Stimulated activated naive CD8-positive, alpha-beta T cell treated with anti-CD3 and anti-CD28 coated beads, Interleukin-15, amount 100 ng/mL, for 72 hours (primary cell): Measurements from ENCODE around the gene IGHMBP2.

Source experiments
- ATAC-seq: fragments of 150-1000 bp; cut with Tn5 transposase; 2 replicates; pipeline ENCODE4 v1.10.0; 2021; ENCODE audit warnings: mild to moderate bottlenecking, moderate library complexity
- DNase-seq, 2 donors: peaks; one replicate each; pipeline ENCODE4 v3.0.0; 2021 to 2022
- H3K27ac Mint-ChIP-seq, 2 donors: one replicate each; pipeline ENCODE4 v1.8.0; 2022; ENCODE audit warnings: mild to moderate bottlenecking in 2 of 2, mixed read lengths in 2 of 2, moderate library complexity in 2 of 2
- H3K27me3 Mint-ChIP-seq: one replicate; pipeline ENCODE4 v1.8.0; 2022; ENCODE audit warnings: mixed read lengths
- H3K4me1 Mint-ChIP-seq: one replicate; pipeline ENCODE4 v1.8.0; 2022; ENCODE audit warnings: mild to moderate bottlenecking, mixed read lengths
- H3K4me3 Mint-ChIP-seq, 2 donors: one replicate each; pipeline ENCODE4 v1.8.0; 2022; ENCODE audit warnings: mild to moderate bottlenecking in 2 of 2, mixed read lengths in 2 of 2, moderate library complexity in 1 of 2
- H3K9me3 Mint-ChIP-seq, 2 donors: one replicate each; pipeline ENCODE4 v1.8.0; 2022; ENCODE audit warnings: mixed read lengths in 2 of 2

Gene IGHMBP2

GRCh38 chr11:68938816-68939582, 35.3 kb downstream of the IGHMBP2 start:
- Mint-ChIP-seq H3K4me1 (no peaks in the 10 kb centered on the region), H3K27me3 (no peaks in the 10 kb centered on the region), H3K9me3 (no peaks in the 10 kb centered on the region), H3K4me3 (no peak overlapping the region), H3K27ac (peak overlapping the region; percentile 45 to 70)
- ATAC-seq (no peak), DNase-seq (no peak)

GRCh38 chr11:68939583-68940555, 36.2 kb downstream of the IGHMBP2 start:
- Mint-ChIP-seq H3K4me3 (no peak overlapping the region), H3K27me3 (no peaks in the 10 kb centered on the region), H3K27ac (no peak overlapping the region), H3K9me3 (no peaks in the 10 kb centered on the region), H3K4me1 (no peaks in the 10 kb centered on the region)
- DNase-seq (no peak), ATAC-seq (no peak)

- Mint-ChIP-seq H3K4me1 (no peaks in the 10 kb centered on the region), H3K4me3 (no peak overlapping the region), H3K27me3 (no peaks in the 10 kb centered on the region), H3K27ac (no peak overlapping the region), H3K9me3 (no peaks in the 10 kb centered on the region)
- ATAC-seq (no peak), DNase-seq (no peak)
Measured at GRCh38 chr11:68940651-68941323, 37.1 kb downstream of the IGHMBP2 start.

GRCh38 chr11:68941324-68942094, 37.8 kb downstream of the IGHMBP2 start:
- DNase-seq (no peak), ATAC-seq (no peak)
- Mint-ChIP-seq H3K9me3 (no peaks in the 10 kb centered on the region), H3K4me3 (no peak overlapping the region), H3K4me1 (no peaks in the 10 kb centered on the region), H3K27ac (no peak overlapping the region), H3K27me3 (no peaks in the 10 kb centered on the region)

GRCh38 chr11:68942095-68942620, 38.5 kb downstream of the IGHMBP2 start:
- H3K27ac Mint-ChIP-seq: no peak overlapping the region
- H3K4me3 Mint-ChIP-seq: no peak overlapping the region
- ATAC-seq (no peak), DNase-seq (no peak)
- no peaks in the 10 kb centered on the region for H3K4me1 Mint-ChIP-seq
- no peaks in the 10 kb centered on the region for H3K27me3 Mint-ChIP-seq
- H3K9me3 Mint-ChIP-seq: no peaks in the 10 kb centered on the region

GRCh38 chr11:68942751-68943271, 39.1 kb downstream of the IGHMBP2 start:
- Mint-ChIP-seq H3K27ac (peak overlapping the region in 1 of 2 donors; percentile 46), H3K4me3 (no peak overlapping the region), H3K9me3 (no peaks in the 10 kb centered on the region), H3K4me1 (no peaks in the 10 kb centered on the region), H3K27me3 (no peaks in the 10 kb centered on the region)
- no peak for DNase-seq
- peak; percentile 35 for ATAC-seq

GRCh38 chr11:68946416-68947090, 42.9 kb downstream of the IGHMBP2 start:
- Mint-ChIP-seq H3K9me3 (no peaks in the 10 kb centered on the region), H3K4me1 (no peaks in the 10 kb centered on the region), H3K27me3 (no peaks in the 10 kb centered on the region), H3K27ac (peak overlapping the region in 1 of 2 donors; percentile 56), H3K4me3 (no peak overlapping the region)
- ATAC-seq (no peak), DNase-seq (no peak)

GRCh38 chr11:68947151-68947550, 43.5 kb downstream of the IGHMBP2 start:
- no peaks in the 10 kb centered on the region for H3K4me1 Mint-ChIP-seq
- H3K27me3 Mint-ChIP-seq: no peaks in the 10 kb centered on the region
- DNase-seq (no peak), ATAC-seq (no peak)
- H3K27ac Mint-ChIP-seq: no peak overlapping the region
- no peaks in the 10 kb centered on the region for H3K9me3 Mint-ChIP-seq
- no peak overlapping the region for H3K4me3 Mint-ChIP-seq

GRCh38 chr11:68948496-68948895, 44.8 kb downstream of the IGHMBP2 start:
- H3K9me3 Mint-ChIP-seq: no peaks in the 10 kb centered on the region
- no peak overlapping the region for H3K4me3 Mint-ChIP-seq
- H3K27ac Mint-ChIP-seq: no peak overlapping the region
- ATAC-seq (no peak), DNase-seq (no peak)
- no peaks in the 10 kb centered on the region for H3K4me1 Mint-ChIP-seq
- no peaks in the 10 kb centered on the region for H3K27me3 Mint-ChIP-seq

- Mint-ChIP-seq H3K4me3 (no peak overlapping the region), H3K27ac (no peak overlapping the region), H3K27me3 (no peaks in the 10 kb centered on the region), H3K9me3 (no peaks in the 10 kb centered on the region), H3K4me1 (no peaks in the 10 kb centered on the region)
- no peak for ATAC-seq
- DNase-seq: no peak
Measured at GRCh38 chr11:68948935-68949334, 45.2 kb downstream of the IGHMBP2 start.

GRCh38 chr11:68950270-68950669, 46.6 kb downstream of the IGHMBP2 start:
- no peak overlapping the region for H3K4me3 Mint-ChIP-seq
- ATAC-seq: no peak

GRCh38 chr11:68950762-68951161, 47.1 kb downstream of the IGHMBP2 start:
- Mint-ChIP-seq H3K4me3 (no peak overlapping the region), H3K9me3 (no peaks in the 10 kb centered on the region), H3K27ac (no peak overlapping the region), H3K27me3 (no peaks in the 10 kb centered on the region), H3K4me1 (peaks cover 6% of the 10 kb centered on the region)
- ATAC-seq (no peak), DNase-seq (no peak)

More at GRCh38 chr11:68950270-68950669, 46.6 kb downstream of the IGHMBP2 start:
- Mint-ChIP-seq H3K4me1 (peaks cover 2% of the 10 kb centered on the region), H3K27me3 (no peaks in the 10 kb centered on the region), H3K9me3 (no peaks in the 10 kb centered on the region), H3K27ac (no peak overlapping the region)
- DNase-seq: no peak

- Mint-ChIP-seq H3K27me3 (peaks cover 10% of the 10 kb centered on the region), H3K4me1 (peaks cover 12% of the 10 kb centered on the region), H3K9me3 (no peaks in the 10 kb centered on the region), H3K27ac (no peak overlapping the region), H3K4me3 (peak overlapping the region in 1 of 2 donors; percentile 38)
- ATAC-seq (peak; percentile 31), DNase-seq (no peak)
Measured at GRCh38 chr11:68954836-68955606, 51.3 kb downstream of the IGHMBP2 start.

GRCh38 chr11:68955607-68955958, 51.9 kb downstream of the IGHMBP2 start:
- no peak for DNase-seq
- peaks cover 10% of the 10 kb centered on the region for H3K27me3 Mint-ChIP-seq
- peaks cover 12% of the 10 kb centered on the region for H3K4me1 Mint-ChIP-seq
- peak overlapping the region in 1 of 2 donors; percentile 38 for H3K4me3 Mint-ChIP-seq
- H3K27ac Mint-ChIP-seq: no peak overlapping the region
- H3K9me3 Mint-ChIP-seq: no peaks in the 10 kb centered on the region
- peak; percentile 33 for ATAC-seq
